Stimulated activated CD8-positive, alpha-beta memory T cell treated with anti-CD3 and anti-CD28 coated beads, Interleukin-4, amount 100 ng/mL, for 4 hours (primary cell): ENCODE data around the gene ERCC3.
"Not testable (repeated sequence)": the region's sequence is repeated elsewhere in the genome, so short reads cannot be mapped to it uniquely, and the experiment has no call there.

ENCODE experiments used
- DNase-seq, 2 donors: peaks; one replicate each; pipeline ENCODE4 v3.0.0-alpha.2; 2020; ENCODE audit warnings: low read depth in 2 of 2, low spot score in 1 of 2

ERCC3 gene

GRCh38 chr2:127279781-127280180, 14.2 kb downstream of the ERCC3 start:
- no peak for DNase-seq

GRCh38 chr2:127278959-127279358, 15.0 kb downstream of the ERCC3 start:
- no peak for DNase-seq

GRCh38 chr2:127277028-127277427, 16.9 kb downstream of the ERCC3 start:
- DNase-seq, result no peak

DNA sequence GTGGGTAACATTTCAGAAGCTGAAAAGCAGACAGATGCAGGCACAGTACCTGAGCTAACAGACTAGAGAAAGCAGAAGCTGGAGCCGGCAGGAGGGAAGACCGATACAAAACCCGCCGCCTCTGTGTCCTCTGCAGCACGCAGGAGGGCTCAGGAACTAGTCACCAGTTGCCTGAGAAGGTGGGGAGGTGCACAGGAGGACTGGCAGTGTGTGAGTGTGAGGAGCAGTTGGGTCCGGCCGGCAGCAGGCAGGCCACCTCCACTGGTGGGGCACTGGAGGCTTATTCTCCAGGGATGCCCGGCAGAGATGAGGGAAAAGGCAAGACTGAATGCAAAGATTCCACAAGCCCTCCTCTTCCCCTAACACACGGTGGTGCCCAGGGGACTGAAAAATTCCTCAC, 18.2 kb downstream of the ERCC3 start:
- DNase-seq, result no peak

DNA sequence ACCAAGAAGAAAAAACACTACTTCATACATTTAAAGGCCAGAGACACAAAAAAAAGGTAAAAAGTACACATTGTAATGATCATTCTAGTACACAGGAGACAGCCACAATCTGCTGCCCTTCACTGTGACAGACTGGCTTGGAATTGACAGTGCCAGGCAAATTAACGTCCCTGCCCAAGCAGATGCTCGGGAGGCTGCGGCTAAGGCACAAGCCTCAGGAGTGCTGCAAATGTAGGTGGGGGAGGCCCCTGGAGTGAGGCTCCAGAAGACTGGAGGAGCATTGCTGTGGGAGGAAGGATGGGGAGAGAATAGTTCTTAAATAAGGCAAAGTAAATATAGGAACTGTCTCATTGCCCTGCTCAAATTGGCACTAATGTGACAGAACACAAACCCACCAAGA, 18.6 kb downstream of the ERCC3 start:
- DNase-seq, result no peak

GRCh38 chr2:127270663-127271062, 23.3 kb downstream of the ERCC3 start:
- DNase-seq, result no peak

DNA sequence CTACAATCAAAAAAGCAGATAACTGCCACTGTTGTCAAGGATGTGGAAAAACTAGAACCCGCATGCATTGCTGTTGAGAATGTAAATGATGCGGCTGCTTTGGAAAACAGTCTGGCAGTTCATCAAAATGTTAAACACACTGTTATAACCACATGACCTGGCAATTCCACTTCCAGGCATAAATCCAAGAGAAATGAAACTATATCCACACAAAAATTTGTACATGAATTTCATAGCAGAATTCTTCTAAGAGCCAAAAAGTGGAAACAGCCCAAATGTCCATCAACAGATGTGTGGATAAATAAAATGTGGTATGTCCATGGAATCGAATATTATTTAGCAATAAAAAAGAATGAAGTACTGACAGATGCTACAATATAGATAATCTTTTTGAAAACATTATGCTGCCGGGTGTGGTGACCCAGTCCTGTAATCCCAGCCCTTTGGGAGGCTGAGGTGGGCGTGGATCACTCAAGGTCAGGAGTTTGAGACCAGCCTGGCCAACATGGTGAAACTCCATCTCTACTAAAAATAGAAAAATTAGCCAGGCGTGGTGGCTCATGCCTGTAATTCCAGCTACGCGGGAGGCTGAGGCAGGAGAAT, 32.0 kb downstream of the ERCC3 start:
- DNase-seq, result no peak

DNA sequence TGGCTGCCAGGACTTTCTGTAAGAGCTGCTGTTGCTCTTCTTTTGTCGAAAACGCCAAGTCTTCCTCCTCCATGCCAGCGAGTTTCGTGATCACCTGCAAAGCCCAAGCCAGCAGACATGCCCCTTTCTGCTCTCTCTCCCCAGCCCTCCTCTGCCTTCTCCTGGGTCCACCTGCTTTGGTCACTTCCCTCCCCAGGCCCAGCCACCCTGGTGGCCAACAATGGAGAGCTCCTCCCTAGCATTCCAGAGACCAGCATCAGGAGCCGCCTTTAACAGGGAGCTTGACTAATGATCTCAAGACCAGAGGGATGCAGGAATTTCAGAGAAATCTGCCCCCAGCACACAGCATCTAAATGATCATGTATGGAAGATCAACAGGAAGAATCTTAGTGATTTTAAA, 34.6 kb downstream of the ERCC3 start:
- DNase-seq, result no peak

DNA sequence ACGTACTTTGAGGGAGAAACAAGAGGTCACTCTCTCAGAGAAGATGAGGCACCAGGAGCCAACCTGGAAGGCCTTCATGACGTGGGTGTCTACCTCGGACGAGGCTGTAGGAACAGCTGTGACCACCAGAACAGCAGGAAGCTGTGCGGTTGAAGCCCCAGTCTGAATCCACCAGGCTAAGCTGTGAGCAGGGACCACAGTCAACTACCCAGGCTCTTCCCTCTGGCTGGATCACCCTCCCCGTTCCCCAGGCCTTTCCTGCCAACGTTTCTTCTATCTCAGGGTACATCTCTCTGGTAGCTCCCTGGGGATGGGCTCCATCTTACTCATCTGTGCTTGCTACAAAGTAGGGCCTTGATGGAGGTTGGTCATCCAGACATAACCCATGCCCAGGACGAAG, 37.1 kb downstream of the ERCC3 start:
- no peak for DNase-seq

- DNase-seq, result no peak
These were observed 37.6 kb downstream of the ERCC3 start for GRCh38 chr2:127256381-127256780.

DNA sequence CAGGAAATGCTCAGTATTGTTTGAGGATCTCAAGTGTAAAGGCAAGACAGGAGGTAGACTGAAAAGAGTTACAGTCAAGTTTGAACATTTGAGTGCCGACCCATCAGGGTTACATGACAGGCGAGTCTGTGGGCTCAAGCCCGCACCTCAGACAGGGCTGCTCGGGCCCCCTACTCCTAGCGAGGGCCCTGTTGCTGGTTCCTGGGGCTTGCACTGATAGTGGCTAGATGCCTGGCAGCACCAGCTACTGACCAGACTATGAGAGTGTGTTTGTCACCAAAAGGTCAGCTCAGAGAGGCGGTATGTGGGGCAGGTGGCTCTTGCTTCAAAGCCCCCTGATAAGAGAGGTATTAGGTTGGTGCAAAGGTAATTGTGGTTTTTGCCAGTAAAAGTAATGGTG, 38.2 kb downstream of the ERCC3 start:
- no peak for DNase-seq

DNA sequence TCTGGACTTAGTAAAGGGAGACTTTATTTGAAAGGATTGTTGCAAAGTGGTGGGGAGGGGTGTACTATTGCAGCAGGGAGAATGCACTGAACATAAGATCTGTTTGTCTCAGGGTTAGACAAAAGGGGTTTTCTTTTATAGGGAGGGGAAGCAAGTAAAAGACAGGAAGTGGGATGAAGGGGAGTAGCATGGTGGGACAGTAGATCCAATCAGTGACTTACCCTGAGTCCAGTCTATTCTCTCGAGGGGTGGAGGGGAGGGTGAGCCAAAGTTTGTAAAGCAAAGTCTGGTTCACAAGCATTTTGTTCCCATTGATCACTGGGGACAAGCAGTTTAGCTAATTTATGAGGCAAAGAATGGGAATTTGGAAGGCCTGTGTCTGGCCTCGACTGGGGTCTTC, 38.8 kb downstream of the ERCC3 start:
- DNase-seq, result no peak

DNA sequence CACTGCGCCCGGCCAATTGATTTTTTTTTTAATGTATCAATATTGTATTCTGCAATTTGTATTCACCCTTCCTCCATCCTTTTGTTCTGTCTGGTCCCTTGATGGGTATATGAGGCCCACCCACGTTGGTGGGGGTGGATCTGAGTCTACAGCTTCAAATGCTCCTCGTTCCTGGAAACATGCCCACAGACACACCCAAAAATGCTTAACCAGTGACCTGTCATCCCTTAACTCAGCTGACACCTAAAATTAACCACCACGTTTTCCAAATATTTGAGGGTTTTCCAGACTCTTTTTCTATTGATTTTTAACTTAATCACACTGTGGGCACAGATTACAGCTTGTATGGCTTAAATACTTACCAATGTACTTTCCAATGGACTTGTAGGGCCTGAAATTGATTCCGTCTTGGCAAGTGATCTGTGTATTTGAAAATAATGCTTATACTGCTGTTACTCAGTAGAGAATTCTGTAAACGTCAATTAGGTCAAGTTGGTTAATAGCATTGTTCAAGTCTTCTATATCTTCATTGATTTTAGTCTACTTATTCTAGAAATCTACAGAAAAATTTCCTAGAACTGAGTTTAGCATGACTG, 39.5 kb downstream of the ERCC3 start:
- DNase-seq, result no peak

DNA sequence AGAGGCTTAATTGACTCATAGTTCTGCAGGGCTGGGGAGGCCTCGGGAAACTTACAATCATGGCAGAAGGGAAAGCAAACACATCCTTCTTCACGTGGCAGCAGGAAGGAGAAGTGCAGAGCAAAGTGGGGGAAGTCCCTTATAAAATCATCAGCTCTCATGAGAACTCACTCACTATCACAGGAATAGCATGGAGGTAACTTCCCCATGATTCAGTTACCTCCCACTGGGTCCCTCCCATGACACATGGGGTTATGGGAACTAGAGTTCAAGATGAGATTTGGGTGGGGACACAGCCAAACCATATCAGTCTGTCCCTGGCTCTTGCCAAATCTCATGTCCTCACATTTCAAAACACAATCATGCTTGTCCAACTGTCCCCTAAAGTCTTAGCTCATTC, 52.8 kb downstream of the ERCC3 start:
- not testable (repeated sequence) for DNase-seq

DNA sequence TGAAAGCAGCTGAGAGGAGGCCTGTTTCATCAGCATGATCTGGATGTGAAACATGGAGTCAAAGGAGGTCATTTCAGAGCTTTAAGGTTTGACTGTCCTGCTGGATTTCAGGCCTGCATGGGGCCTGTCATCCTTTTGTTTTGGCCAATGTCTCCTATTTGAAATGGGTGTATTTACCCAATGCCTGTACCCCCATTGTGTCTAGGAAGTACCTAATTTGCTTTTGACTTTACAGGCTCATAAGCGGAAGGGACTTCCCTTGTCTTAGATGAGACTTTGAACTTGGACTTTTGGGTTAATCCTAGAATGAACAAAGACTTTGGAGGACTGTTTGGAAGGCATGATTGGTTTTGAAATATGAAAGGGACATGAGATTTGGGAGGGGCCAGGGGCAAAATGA, 54.5 kb downstream of the ERCC3 start:
- DNase-seq, result no peak

DNA sequence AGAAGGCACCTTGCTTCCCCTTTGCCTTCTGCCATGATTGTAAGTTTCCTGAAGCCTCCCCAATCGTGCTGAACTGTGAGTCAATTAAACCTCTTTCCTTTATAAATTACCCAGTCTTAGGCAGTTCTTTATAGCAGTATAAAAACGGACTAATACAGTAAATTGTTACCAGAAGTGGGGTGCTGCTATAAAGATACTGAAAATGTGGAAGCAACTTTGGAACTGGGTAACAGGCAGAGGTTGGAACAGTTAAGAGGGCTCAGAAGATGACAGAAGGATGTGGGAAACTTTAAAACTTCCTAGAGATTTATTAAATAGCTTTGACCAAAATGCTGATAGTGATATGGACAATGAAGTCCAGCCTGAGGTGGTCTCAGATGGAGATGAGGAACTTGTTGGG, 56.2 kb downstream of the ERCC3 start:
- DNase-seq, result not testable (repeated sequence)

DNA sequence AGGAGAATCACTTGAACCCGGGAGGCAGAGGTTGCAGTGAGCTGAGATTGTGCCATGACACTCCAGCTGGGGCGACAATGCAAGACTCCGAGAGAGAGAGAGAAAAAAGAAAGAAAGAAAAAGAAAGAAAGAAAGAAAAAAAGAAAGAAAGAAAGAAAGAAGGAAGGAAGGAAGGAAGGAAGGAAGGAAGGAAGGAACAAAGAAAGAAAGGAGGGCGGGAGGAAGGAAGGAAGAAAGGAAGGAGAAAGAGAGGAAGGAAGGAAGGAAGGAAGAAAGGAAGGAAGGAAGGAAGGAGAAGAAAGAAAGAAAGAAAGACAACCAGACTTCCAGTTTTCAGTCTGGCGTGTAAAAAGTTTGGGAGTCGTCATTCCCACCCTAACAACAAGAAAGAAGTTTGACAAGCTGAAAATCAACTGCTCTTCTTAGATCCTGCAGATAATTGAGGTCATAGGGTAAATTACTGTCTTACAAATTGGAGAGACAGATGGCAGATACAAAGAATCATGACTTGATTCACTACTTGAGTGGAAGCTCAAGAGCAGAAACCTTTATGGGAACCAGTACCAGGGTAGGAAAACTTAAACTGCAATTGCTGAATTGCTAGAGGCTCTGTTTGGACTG, 58.8 kb downstream of the ERCC3 start:
- DNase-seq, result no peak

GRCh38 chr2:127233710-127234109, 60.2 kb downstream of the ERCC3 start:
- DNase-seq, result no peak

DNA sequence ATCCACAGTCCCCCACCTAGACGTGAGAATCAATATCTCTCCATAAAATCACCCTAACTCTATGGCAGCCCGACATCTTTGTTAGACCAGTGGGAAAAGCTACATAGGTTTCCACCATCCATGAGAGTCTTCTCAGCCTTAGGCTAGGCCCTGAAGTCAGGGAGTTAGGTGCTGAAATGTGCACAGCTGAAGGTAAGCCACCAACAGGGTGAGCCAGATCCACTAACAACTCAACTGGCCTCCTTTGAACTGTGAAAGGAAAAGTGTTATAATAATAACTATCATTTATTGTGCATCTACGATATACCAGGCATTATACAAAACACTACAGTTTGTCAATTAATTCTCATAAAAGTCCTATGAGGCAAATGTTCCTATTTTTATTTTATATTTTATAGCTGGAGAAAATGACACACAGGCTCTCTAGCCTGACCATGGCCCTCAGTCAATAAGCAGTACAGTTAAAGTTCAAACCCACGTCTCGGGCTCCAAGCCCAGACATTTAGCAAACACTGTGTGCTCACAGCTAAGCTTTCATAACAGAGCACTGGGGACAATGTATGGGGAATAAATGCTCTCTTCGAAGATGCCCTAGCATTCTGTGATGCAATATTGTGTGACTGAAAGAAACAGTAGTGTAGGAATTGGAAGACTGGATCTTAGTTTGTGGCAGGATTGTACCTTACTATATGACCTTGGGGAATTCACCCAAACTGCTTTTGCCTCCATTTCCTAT, 62.6 kb downstream of the ERCC3 start:
- no peak for DNase-seq

DNA sequence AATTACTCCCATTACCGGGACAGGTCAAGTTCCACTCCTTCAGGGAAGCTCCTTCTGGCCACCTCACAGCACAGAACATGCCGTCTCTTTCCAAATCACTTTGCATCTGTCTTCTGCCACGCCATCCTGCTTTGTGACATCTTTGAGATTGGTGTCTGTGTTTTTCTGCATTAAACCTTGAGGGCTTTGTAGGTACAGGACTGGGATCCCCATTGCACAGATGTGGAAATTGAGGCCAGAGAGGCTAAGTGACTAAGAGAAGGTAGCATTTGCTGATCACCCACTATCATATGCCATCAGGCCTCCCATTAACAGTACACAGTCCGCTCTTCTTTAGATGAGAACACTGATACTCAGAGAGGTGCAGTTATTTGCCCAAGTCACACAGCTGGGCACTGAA, 64.4 kb downstream of the ERCC3 start:
- no peak for DNase-seq

DNA sequence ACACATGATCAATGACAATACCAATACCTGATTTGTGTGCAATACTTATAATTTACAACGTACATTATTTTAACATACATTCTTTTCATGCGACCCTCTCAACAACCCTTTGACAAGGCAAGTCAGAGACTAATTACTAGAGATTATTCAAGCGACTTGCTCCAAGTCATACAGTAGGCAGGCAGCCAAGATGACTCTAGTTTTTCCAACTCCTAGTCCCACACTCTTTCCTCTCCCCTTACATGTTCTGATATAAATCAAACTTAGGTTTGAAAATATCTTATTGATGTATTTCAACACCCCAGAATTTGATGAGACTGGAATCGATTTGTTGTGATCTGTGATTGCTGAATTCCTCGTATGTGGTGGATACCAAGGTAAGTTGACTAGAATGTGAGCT, 65.8 kb downstream of the ERCC3 start:
- no peak for DNase-seq

GRCh38 chr2:127227264-127227660, 66.7 kb downstream of the ERCC3 start:
- not testable (repeated sequence) for DNase-seq
